ENCODE measurements around the gene ATP6V1E1. TPM values are rescaled to one million over a fixed set of nuclear protein-coding genes. Genes with fewer than 3 reads are reported as not detected.

Gene ATP6V1E1
- total and polyA plus RNA-seq, 8 donors = 80.6 to 140 (median 95.1) TPM

- H3K4me3 ChIP-seq = no peak overlapping the region
- intact Hi-C loops (cut with DNase I) = no loop called here
- no peaks in the 10 kb centered on the region for H3K27me3 ChIP-seq
- H3K27ac ChIP-seq = no peak overlapping the region
- H3K36me3 ChIP-seq = peaks cover 0 to 22% of the 10 kb centered on the region in 2 donors
- DNase-seq (no peak), ATAC-seq (no peak)
- H3K9me3 ChIP-seq = no peaks in the 10 kb centered on the region
- TF ChIP-seq, protein P1, sequence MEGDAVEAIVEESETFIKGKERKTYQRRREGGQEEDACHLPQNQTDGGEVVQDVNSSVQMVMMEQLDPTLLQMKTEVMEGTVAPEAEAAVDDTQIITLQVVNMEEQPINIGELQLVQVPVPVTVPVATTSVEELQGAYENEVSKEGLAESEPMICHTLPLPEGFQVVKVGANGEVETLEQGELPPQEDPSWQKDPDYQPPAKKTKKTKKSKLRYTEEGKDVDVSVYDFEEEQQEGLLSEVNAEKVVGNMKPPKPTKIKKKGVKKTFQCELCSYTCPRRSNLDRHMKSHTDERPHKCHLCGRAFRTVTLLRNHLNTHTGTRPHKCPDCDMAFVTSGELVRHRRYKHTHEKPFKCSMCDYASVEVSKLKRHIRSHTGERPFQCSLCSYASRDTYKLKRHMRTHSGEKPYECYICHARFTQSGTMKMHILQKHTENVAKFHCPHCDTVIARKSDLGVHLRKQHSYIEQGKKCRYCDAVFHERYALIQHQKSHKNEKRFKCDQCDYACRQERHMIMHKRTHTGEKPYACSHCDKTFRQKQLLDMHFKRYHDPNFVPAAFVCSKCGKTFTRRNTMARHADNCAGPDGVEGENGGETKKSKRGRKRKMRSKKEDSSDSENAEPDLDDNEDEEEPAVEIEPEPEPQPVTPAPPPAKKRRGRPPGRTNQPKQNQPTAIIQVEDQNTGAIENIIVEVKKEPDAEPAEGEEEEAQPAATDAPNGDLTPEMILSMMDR (IDR thresholded peaks at IDR 0.05) = no peak
- H3K4me1 ChIP-seq = no peaks in the 10 kb centered on the region
Observed at GRCh38 chr22:17549655-17550054, 78.9 kb downstream of the ATP6V1E1 start.

DNA sequence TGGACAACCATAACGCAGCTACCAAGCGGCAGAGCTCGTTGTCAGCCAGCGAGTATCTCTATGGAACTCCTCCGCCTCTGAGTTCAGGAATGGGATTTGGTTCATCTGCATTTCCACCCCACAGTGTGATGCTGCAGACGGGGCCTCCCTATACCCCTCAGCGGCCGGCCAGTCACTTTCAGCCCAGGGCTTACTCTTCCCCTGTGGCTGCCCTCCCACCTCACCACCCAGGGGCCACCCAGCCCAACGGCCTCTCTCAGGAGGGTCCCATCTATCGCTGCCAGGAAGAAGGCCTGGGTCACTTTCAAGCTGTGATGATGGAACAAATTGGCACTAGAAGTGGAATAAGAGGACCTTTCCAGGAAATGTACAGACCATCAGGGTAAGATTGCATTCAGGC, 79.4 kb downstream of the ATP6V1E1 start:
- H3K4me3 ChIP-seq = no peak overlapping the region
- TF ChIP-seq, protein P1 (IDR thresholded peaks at IDR 0.05) = no peak
- H3K9me3 ChIP-seq = no peaks in the 10 kb centered on the region
- no peak for DNase-seq
- no peak overlapping the region for H3K27ac ChIP-seq
- ATAC-seq = no peak
- intact Hi-C loops (cut with DNase I) = no loop called here
- no peaks in the 10 kb centered on the region for H3K4me1 ChIP-seq
- no peaks in the 10 kb centered on the region for H3K27me3 ChIP-seq
- peaks cover 0 to 22% of the 10 kb centered on the region in 2 donors for H3K36me3 ChIP-seq

DNA sequence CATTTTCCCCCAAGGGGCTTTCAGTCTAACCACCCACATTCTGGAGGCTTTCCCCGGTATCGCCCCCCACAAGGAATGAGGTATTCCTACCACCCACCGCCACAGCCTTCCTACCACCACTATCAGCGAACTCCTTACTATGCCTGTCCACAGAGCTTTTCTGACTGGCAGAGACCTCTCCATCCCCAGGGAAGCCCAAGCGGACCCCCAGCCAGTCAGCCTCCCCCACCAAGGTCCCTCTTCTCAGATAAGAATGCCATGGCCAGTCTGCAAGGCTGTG, 79.9 kb downstream of the ATP6V1E1 start:
- Histone ChIP-seq H3K9me3 (no peaks in the 10 kb centered on the region), H3K4me3 (no peak overlapping the region), H3K27me3 (no peaks in the 10 kb centered on the region), H3K27ac (no peak overlapping the region), H3K4me1 (no peaks in the 10 kb centered on the region), H3K36me3 (peaks cover 0 to 23% of the 10 kb centered on the region in 2 donors)
- intact Hi-C loops (cut with DNase I) = no loop called here
- TF ChIP-seq, protein P1 (IDR thresholded peaks at IDR 0.05) = no peak
- ATAC-seq (no peak), DNase-seq (no peak)

- Histone ChIP-seq H3K4me1 (no peaks in the 10 kb centered on the region), H3K4me3 (no peak overlapping the region), H3K27me3 (no peaks in the 10 kb centered on the region), H3K36me3 (peaks cover 0 to 28% of the 10 kb centered on the region in 2 donors), H3K27ac (no peak overlapping the region), H3K9me3 (no peaks in the 10 kb centered on the region)
- TF ChIP-seq, protein P1 (IDR thresholded peaks at IDR 0.05) = no peak
- no peak for DNase-seq
- intact Hi-C loops (cut with DNase I) = no loop called here
- no peak for ATAC-seq
Observed at GRCh38 chr22:17548010-17548755, 80.4 kb downstream of the ATP6V1E1 start.

DNA sequence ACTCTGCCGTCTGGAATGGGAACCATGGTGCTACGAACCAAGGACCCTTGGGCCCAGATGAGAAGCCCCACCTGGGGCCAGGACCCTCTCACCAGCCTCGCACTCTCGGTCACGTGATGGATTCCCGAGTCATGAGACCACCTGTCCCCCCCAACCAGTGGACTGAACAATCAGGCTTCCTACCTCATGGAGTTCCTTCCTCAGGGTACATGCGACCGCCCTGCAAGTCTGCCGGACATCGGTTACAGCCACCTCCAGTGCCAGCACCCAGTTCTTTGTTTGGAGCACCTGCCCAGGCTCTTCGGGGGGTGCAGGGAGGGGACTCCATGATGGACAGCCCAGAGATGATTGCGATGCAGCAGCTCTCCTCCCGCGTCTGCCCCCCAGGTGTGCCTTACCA, 86.1 kb downstream of the ATP6V1E1 start:
- H3K27ac ChIP-seq = no peak overlapping the region
- no peak for DNase-seq
- no peak for ATAC-seq
- H3K27me3 ChIP-seq = no peaks in the 10 kb centered on the region
- TF ChIP-seq, protein P1 (IDR thresholded peaks at IDR 0.05) = no peak
- H3K4me1 ChIP-seq = no peaks in the 10 kb centered on the region
- H3K9me3 ChIP-seq = no peaks in the 10 kb centered on the region
- no peak overlapping the region for H3K4me3 ChIP-seq
- intact Hi-C loops (cut with DNase I) = no loop called here
- peaks cover 0 to 22% of the 10 kb centered on the region in 2 donors for H3K36me3 ChIP-seq

Other genes with a start within 250 kb of the ATP6V1E1 start
- gene SLC25A18, start 65.3 kb downstream of the ATP6V1E1 start, total RNA-seq = under 1 TPM; 0.26 to 0.50 TPM
- gene SLC25A18, start 65.3 kb downstream of the ATP6V1E1 start, polyA plus RNA-seq (ENCODE audit: insufficient read length in 6 of 6) = under 1 TPM; 0.26 to 0.56 (median 0.40) TPM
- 10 to 100 TPM; 37.8 to 38.9 TPM for gene BCL2L13, start 10.0 kb upstream of the ATP6V1E1 start, total RNA-seq
- 10 to 100 TPM; 30.5 to 36.1 (median 32.9) TPM for gene BCL2L13, start 10.0 kb upstream of the ATP6V1E1 start, polyA plus RNA-seq (ENCODE audit: insufficient read length in 6 of 6)
- gene BID, start 145.7 kb upstream of the ATP6V1E1 start, total RNA-seq = 10 to 100 TPM; 26.6 to 33.5 TPM
- 10 to 100 TPM; 18.1 to 22.7 (median 19.6) TPM for gene BID, start 145.7 kb upstream of the ATP6V1E1 start, polyA plus RNA-seq (ENCODE audit: insufficient read length in 6 of 6)

All from left lung (tissue), 10 donors.